Cerebellar cortex (tissue), 1 donor: ENCODE data around the gene UBE2B.

Source experiments
- DNase-seq: peaks from one replicate; pipeline ENCODE4 v3.0.0-alpha.2; 2015; ENCODE audit warnings: low spot score

Gene UBE2B

GRCh38 chr5:134437847-134438581 is 66.6 kb downstream of the UBE2B start:
- DNase-seq = no peak

DNA sequence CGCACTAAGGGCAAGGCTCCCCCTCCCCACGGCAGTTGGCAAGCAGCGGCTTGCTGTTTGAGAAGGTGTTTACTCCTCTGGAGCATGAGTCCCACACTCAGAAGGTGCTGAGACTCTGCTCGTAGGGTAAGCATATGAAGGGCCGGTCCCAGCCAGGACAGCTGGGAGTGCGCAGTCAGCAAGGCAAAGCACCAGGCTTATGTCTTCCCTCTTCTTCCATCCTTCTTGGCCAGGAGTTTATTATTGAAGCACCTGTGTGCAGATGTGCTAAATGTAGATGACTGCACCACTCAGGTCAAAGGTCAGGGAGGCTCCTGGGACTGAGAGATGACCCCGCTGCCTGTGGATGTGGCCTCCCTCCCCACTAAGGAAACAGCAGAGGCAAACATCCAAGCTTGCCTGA is 67.4 kb downstream of the UBE2B start:
- no peak for DNase-seq

GRCh38 chr5:134439210-134439654 is 67.9 kb downstream of the UBE2B start:
- no peak for DNase-seq

- DNase-seq = no peak
These were observed 68.9 kb downstream of the UBE2B start for GRCh38 chr5:134440201-134440755.
